ENCODE data around the gene LGALSL.

Gene LGALSL

DNA sequence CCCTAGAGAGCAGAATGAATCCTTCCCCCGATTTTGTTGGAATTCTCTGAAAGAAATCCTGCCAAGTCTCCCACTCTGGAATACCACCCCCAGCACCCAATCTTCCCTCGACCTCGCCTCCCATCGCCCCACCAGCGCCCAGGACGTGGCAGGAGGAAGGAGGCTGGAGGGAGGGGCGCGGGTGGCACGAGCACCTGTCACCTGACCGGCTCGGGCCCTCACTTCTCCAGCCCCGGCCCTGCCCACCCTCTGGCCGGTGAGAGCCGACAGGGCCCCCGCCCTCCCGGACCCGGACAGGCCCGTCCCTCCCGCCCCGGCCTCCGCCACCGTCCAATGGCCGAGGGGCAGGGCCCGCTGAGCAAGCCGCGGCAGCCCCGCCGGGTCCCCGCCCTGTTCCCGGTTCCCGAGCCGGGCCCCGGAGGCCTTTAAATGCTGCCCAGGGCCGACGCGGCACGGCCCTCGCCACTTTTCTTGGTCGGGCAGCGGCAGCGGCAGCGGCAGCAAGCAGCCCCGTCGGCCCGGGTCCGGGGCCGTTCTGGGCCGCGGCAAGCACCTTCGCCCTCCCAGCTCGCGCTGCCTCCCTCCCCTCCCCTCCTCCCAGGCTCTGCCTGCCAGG, at the start of gene LGALSL:
TSS of gene LGALSL (plus strand) at position 393 of the 616 bp plus-strand sequence. CDS start 384 bp downstream, outside the sequence.
- no peak for DNase-seq (ENCODE audit: low read depth)

DNA sequence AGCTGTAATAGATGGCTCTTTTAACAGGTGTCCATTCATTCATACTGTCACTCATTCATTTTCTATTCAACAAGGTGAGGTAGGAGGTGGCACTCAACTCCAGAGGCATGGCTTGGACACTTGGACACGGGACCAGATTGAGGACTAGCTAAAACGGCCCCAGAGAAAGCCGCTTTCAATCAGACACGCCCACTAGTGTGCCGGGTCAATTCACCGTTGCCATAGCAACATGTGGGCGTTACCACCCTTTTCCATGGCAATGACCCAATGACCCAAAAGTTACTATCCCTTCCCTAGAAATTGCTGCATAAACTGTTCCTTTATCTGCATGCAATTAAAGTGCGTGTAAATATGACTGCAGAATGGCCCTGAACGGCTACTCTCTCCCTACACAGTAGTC, 49.2 kb upstream of the LGALSL start:
- DNase-seq (ENCODE audit: low read depth): no peak

DNA sequence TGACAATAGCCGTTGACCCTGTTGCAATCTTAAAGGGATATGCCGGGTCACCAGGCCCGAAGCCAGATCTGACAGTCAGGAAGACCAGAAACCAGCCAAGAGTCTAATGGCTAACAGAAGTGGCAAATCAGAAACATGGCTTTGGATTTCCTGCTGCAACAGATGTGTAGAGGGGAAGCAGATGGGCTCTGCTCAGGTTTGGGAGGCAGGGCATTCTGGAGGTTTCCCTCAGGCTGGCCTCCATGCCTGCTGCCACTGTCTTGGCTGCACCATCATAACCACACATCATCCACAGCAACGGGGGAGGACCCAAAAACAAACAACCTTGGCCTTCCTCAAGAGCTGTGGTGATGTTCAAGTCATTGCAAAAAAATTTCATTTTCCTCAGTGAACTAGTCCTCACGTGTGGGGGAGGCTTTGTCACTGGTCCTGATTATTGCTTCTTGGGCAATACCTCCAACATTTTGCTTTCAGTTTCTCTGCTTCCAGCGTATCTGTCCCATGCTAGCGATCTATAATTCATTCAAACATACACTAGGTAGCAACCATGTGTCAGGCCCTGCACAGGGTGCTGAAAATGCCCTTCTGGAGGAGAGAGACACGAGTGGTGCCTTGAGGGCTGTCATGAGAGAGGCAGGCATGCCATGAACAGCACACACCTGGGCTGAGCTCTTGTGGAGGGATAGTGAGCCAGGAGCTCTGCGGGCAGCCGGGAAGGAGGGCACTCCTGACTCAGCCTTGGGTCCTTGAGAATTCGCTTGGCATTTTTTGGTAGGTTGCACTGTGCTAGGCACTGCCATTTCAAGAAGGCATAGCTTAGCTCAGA, 48.2 kb upstream of the LGALSL start:
- no peak for DNase-seq (ENCODE audit: low read depth)

DNA sequence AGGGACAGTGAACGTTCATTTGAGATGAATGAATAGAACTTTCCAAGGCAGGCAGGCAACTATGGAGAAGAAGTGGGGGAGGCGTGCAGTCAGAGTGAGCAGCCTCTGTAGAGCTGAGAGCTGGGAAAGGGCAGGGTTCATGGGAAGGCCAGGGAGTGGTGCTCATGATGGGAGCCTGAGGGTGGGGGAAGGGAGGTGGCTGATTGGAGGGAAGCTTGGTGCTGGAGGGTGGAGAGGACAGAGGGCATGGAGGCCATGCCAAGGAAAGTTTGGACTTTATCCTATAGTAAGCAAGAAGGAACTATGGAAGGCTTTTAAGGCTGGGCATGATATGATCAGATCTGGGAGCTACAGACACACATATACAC, 47.6 kb upstream of the LGALSL start:
- no peak for DNase-seq (ENCODE audit: low read depth)

DNA sequence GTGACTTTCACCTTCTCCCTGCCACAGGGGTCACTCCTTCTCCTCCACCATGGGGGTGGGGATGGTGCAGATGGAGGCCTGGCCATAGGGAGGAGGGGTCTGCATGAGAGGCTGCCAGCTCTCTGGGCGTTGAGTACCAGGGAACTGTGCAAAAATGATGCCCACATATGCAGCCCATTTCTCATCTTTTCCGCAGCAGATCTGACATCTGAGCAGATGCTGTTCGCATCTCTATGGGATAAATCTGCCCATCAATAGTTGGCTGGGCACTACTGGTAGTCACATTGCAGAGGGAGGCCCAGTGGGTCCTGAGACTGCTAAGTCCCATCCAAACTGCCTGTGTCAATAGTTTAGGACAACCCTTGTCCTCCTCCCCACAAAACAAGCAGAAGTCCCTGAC, 45.9 kb upstream of the LGALSL start:
- no peak for DNase-seq (ENCODE audit: low read depth)

DNA sequence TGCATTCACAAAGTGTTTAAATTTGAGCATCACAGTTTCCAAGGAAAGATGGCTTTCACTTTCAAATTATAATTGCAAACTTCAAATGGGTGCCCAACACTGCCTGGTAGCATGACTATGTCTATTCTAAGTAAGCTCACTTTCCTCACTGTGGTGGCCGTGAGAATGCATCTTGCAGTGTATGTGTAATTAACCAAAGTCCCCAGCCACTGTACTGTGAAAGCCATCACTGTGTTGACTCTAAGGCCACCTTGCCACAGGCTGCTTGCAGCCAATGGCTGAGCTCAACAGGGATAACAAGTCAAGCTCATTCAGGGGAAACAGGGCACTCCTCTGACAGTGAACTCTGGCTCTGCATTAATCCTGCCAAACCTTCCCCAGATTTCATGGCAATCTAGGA, 43.3 kb upstream of the LGALSL start:
- no peak for DNase-seq (ENCODE audit: low read depth)

DNA sequence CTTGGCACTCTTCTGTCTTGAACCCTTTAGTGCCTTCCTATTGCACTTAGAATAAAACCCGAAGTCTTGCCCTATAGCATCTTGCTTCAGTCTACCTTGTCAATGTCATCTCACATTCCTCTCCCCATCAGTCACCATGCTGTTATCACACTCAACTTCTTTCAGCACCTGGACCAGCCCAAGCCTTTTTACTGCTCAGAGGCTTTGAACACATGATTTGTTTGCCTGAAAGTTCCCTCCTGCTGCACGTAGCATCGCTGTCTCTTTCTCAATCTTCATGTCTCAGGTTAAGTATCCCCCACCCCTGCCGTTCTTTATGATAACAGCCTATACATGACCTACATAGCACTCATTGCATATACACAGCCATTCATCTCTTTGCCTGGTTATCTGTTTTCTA, 41.3 kb upstream of the LGALSL start:
- no peak for DNase-seq (ENCODE audit: low read depth)

DNA sequence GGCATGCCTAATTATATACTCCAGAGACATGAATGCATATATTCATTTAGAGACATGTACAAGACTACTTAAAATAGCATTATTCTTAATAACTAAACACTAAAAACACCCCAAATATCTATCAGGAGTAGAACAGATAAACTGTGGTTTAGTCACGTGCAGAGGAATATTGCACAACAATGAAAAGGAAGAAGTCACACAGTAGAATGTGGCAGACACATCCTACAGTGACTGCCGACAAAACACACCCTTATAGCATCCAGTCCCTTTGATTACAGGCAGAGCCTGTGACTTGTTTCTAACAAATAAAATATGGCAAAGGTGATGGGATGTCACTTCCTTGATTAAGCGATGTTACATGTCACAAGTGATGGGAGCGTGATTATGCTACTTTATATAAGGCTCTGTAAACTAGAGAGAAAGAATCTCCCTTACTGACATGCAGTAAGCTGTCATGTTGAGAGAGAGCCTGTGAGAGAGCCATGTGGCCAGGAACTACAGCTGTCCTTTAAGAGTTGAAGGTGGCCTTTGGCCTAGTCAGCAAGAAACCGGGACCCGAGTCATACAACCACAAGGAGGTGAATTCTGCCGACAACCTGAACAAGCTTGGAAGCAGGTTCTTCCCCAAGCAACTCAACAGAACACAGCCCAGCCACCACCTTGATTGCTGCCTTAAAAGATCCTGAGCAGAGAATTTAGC, 39.1 kb upstream of the LGALSL start:
- no peak for DNase-seq (ENCODE audit: low read depth)

DNA sequence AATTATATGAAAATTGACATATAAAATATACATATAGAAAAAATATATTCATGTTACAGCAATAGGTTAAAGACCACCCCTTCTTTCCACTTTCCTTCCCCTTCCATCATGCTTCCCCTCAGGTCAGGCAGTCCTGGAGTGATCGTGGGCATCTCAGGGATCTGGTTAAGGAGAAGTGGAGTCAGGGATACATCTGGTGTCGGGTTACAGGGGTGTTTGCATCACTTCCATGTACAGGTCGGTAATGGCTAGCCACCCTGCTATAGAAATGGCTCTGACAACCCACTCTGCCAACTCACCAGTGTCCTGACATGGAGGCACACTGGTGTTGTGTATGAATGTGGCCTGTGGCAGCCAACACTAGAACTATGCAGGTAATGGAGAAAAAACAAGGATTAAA, 36.3 kb upstream of the LGALSL start:
- DNase-seq (ENCODE audit: low read depth): no peak

DNA sequence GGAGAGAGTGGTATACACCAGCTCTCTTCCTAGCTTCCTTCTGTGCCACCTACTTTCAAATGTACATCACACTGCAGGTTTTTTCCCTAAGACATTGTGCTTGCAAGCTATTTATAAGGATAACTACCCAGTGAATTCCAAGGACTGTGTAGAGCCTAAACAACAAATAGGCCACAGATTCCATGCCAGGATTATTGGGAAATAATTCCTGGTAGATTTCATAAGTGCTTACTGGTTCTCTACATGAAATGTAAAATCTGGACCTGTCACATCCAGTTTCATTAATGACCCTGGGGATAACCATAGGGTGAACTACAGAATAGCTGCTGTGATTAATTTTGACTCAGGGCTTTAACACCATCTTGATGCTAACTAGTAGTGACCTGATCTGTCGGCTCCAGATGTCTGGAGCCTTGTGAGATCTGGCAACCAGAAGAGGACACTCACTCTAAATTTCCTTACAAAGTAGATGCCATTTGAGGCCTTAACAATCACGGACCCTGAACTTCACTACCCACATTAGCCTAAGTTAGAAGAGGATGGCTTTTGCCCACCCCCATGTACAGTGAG, 34.3 kb upstream of the LGALSL start:
- DNase-seq (ENCODE audit: low read depth): no peak

DNA sequence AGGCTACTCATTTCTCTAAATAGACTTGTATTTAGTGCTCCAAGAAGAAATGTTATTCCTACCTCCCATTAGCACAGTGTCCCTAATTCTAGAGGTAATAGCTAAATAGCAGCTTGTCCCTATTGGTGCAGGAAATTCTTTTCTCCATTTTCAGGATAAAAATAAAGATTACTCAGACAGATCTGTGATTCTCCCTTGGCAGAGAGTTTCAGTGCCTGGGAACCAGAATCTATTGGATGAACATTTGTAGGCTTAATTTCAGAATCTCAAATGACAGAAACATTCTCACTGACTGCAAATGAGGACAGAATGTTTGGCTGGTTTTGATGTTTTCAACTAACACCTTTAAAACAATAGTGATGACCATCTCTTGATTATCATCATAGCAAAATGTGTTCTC, 33.3 kb upstream of the LGALSL start:
- DNase-seq (ENCODE audit: low read depth): no peak

DNA sequence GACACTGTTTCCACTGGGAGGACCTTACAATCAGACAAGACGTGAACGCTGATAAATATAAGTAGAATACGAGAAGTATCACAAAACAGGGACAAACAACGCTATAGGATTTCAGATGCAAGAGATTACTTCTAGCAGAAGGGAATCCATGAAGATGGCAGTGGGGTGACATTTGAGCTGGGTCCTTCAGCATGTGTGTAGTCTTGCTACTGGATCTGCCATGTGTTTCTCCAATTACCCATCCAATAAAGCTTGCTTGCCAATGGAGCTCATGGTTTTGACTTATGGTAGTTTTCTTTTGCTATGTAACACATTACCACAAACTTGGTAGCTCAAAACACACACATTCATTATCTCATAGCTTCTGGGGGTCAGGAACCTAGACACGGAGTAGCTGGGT, 32.8 kb upstream of the LGALSL start:
- no peak for DNase-seq (ENCODE audit: low read depth)

DNA sequence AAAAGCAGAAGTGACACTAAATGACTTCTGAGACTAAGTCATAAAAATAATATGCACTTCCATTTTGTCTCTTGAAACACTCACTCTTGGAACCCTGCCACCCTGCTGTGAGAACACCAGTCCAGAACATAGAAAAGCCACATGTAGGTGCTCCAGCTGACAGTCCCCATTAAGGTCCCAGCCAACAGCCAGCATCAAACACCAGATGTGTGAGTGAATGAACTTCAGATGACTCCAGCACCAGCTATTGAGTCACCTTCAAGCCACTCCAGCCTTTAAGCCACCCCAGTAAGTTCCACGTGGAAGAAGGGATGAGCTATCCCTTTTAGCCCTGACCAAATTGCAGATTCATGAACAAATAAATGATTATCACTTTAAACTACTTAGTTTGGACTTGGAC, 31.5 kb upstream of the LGALSL start:
- no peak for DNase-seq (ENCODE audit: low read depth)

DNA sequence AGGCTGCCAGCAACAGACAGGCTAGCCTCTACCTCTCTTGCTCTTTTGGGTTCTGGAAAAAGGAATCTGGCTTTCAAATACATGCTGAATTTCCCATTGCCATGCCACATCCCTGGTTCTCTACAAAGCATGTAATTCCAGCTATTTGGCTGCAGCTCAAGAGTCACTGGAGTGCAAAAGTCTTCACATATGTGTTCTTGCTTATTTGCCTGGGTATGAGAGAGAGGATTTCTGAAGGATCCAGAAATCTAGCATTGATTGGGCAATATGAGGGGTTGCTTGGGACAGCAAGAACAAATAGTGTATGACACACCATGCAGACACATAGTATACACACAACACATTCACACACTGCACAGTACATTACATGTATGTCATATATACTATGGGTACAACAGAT, 30.7 kb upstream of the LGALSL start:
- no peak for DNase-seq (ENCODE audit: low read depth)

DNA sequence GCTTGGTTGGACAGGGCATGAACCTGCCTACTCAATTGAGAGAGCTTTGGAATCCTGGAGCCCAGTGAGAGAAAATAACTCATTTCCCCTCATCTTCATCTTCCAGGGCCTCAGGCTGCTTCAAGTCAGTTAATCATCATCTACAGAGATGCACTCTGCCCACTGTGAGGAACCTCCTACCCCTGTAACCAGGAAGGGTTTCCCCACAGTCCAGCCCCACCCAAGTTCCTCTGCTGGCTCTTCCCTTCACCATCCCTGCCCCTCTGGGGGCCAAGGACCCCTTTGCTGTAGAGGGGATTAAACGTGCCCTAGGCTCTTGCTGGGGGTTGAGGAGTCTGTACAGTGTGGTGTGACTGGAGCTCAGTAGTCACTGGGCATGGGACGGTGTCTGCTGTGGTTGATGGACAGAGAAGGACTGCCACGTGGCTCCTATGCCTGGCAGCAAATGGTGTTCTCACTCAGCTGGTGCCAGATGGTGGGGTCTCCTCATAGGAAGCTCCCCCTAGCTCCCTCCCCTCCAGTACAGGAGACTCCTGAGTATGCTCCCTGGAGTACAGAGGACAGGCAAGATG, 29.5 kb upstream of the LGALSL start:
- no peak for DNase-seq (ENCODE audit: low read depth)

DNA sequence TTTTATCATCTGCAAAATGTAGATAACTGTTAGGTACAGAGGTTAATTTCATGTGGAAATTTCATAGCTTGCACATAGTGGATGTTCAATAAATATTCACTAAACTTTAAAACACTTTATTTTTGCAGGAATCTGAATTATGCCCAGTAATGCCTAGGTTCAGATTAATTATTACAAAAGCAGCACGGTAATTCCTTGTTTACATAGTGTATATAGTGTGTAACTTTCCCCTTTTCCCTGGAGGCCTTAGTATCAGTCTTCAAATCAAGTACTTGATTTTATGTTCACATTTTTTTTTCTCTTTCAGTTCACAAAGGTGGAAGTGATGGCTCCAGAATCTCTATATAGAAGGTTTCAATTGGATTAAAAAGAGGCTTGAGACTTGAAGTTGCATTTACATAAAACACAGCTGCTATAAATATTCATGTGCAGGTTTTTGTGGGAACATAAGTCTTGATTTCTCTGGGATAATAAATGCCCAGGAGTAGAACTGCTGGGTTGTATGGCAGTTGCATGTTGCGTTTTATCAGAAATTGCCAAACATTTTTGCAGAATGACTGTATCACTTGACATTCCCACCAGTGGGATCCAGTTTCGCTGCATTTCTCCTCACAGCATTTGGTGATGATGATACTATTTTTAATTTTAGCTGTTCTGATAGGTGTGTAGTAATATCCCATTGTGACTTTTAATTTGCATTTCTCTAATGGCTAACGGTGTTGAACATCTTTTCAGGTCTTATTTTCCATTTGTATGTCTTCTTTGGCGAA, 27.6 kb upstream of the LGALSL start:
- no peak for DNase-seq (ENCODE audit: low read depth)

DNA sequence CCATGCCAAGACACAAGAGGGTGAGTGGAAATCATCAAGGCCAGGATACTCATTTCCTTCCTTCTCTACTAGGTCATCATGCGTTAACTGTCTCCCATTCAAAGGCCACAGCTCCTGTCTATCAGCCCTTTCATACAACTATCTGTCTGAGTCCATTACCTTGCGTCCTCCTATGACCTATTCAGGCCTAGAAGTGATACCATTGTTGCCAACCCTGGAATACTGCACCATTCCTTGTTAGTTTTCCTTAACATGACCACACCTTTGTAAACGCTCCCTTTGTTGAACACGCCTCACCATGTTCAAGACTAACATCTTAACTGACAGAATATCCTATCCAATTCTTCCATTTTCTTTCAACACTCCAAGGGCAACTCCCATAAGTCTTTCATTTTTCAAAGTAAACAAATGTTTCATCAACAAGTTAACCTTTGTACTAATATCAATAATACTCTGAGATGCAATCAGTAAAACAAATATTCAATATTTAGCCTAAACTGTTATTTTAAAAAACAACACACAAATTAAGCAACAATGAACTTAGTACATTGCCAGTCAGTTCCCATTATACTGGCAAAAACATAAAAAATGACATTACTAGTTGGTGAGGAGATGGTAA, 19.8 kb upstream of the LGALSL start:
- no peak for DNase-seq (ENCODE audit: low read depth)

DNA sequence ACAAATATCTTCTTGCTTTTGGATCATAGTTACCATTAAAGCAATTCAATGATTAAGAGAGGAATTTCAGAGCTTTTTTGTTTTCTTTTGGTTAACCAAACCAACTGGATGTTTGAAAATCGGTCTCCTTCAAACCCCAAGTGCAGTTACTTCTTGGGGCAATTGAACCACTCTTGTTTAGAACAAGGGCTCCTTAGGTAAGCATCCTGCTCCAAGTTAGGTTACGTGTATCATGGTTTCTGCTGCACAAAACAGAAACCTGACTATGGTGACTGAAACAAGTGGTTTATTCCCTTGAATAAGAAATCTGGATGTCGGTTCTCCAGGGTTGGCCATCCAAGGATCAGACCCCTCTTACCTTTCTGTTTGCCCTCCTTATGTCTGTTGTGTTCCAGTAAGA, 16.1 kb upstream of the LGALSL start:
- DNase-seq (ENCODE audit: low read depth): no peak

DNA sequence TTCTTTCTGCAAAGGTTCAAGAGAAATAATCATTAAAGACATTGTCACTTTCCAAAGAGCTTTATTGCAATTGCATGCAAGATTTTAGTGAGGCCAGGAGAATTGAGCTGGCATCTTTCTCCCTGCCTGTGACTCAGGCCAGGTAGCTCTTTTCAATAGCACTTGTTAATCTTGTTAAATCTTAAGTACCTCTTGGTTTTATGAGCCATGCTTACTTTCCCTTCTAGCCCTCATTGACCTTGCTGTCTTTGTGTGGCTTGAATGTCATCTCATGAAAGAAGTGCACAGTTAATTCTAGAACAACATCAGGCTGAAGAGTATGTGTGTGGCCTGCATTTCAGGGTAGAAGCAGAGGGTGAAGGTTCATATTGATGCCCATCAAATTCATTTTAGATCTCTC, 14.8 kb upstream of the LGALSL start:
- DNase-seq (ENCODE audit: low read depth): no peak

DNA sequence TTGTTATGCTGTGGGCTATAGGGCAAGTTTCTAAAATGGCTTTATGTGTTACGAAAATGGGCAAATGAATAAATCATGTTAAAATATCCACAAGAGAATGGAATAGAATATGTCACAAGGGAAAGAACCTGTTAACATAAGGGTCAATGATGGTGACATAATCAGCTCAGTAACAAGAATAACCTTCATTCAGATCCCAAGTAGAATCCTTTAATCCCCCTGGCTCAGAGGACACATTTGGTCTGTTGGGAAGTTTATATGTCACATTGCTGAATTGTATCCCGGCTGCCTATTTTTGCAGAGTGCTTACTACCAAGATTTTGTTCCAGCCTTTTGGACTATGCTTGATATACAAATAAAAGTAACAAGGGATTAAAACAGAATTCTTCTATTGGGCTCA, 13.1 kb upstream of the LGALSL start:
- DNase-seq (ENCODE audit: low read depth): no peak

DNA sequence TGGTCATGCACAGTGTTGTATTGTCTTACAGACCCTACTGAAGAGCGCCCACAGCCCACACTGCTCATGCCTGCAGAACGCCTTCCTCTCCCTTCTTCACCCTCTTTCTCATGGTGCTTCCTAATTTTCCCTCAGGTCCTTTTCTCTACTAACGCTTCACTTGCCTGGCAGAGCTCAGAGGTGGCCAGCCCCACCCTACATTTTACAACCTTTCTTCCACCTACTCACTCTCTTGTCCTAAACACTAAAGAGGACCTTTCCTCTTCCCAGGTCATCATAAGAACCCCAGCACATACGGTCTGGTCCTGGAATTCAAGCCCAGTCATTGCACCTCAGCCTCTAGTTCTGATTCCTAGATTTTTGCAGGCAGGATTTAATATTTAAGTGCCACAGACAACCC, 11.7 kb upstream of the LGALSL start:
- no peak for DNase-seq (ENCODE audit: low read depth)
